ENCODE results near the gene FBXW8. TPM values are rescaled to one million over a fixed set of nuclear protein-coding genes. Genes with fewer than 3 reads are reported as not detected.

Gene FBXW8
- polyA plus RNA-seq, 3 donors: 2.0 to 5.2 (median 2.7) TPM

- no peak overlapping the region for H3K4me2 ChIP-seq (replicated peaks; ENCODE audit: extremely low read depth, low read length, poor library complexity, severe bottlenecking)
- no peaks in the 10 kb centered on the region for H3K79me2 ChIP-seq (ENCODE audit: insufficient read depth, low read length)
- H3K4me3 ChIP-seq (replicated peaks in 1 of 3; ENCODE audit: low read depth in 2 of 3, low read length in 3 of 3): no peak overlapping the region
- no peak overlapping the region for H3K27ac ChIP-seq (ENCODE audit: low read depth in 1 of 2, low read length in 2 of 2)
- Mint-ChIP-seq H3K4me1 (no peaks in the 10 kb centered on the region), H3K36me3 (peaks cover 0 to 3% of the 10 kb centered on the region in 2 donors), H3K9me3 (peaks cover 0 to 13% (median 8%) of the 10 kb centered on the region in 7 donors), H3K27me3 (ENCODE audit: low read depth in 3 of 3) (peaks cover 12 to 34% (median 30%) of the 10 kb centered on the region in 3 donors), H3K4me3 (no peak overlapping the region), H3K27ac (no peak overlapping the region)
- H3K4me1 ChIP-seq (ENCODE audit: control insufficient read depth in 1 of 2, insufficient read depth in 2 of 2, low read length in 2 of 2): no peaks in the 10 kb centered on the region
- no peak overlapping the region for H3K9ac ChIP-seq (ENCODE audit: insufficient read depth, low read length, poor library complexity, severe bottlenecking)
- intact Hi-C loops (cut with micrococcal nuclease): no loop called here
- peaks cover 5 to 11% of the 10 kb centered on the region in 2 donors for H3K9me3 ChIP-seq (replicated peaks in 1 of 2; ENCODE audit: control insufficient read depth in 1 of 2, insufficient read depth in 1 of 2, low read length in 2 of 2)
- H3K27me3 ChIP-seq (ENCODE audit: control insufficient read depth in 2 of 2, insufficient read depth in 2 of 2, low read length in 2 of 2): peaks cover 3 to 6% of the 10 kb centered on the region in 2 donors
- no peak for DNase-seq
- no peak overlapping the region for H2AFZ ChIP-seq (ENCODE audit: insufficient read depth, low read depth, low read length, poor library complexity, severe bottlenecking)
- H3K36me3 ChIP-seq (replicated peaks in 1 of 2; ENCODE audit: control insufficient read depth in 1 of 2, insufficient read depth in 2 of 2, low read length in 2 of 2): no peaks in the 10 kb centered on the region
- no peaks in the 10 kb centered on the region for H4K20me1 ChIP-seq (ENCODE audit: insufficient read depth, low read length)
- TF ChIP-seq, protein P1, sequence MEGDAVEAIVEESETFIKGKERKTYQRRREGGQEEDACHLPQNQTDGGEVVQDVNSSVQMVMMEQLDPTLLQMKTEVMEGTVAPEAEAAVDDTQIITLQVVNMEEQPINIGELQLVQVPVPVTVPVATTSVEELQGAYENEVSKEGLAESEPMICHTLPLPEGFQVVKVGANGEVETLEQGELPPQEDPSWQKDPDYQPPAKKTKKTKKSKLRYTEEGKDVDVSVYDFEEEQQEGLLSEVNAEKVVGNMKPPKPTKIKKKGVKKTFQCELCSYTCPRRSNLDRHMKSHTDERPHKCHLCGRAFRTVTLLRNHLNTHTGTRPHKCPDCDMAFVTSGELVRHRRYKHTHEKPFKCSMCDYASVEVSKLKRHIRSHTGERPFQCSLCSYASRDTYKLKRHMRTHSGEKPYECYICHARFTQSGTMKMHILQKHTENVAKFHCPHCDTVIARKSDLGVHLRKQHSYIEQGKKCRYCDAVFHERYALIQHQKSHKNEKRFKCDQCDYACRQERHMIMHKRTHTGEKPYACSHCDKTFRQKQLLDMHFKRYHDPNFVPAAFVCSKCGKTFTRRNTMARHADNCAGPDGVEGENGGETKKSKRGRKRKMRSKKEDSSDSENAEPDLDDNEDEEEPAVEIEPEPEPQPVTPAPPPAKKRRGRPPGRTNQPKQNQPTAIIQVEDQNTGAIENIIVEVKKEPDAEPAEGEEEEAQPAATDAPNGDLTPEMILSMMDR (IDR thresholded peaks at IDR 0.05): no peak
- 69% methylated on average over 2 of the region's 4 CpGs for WGBS (ENCODE audit: insufficient coverage)
Measured at GRCh38 chr12:116870306-116870705, 40.4 kb upstream of the FBXW8 start.

DNA sequence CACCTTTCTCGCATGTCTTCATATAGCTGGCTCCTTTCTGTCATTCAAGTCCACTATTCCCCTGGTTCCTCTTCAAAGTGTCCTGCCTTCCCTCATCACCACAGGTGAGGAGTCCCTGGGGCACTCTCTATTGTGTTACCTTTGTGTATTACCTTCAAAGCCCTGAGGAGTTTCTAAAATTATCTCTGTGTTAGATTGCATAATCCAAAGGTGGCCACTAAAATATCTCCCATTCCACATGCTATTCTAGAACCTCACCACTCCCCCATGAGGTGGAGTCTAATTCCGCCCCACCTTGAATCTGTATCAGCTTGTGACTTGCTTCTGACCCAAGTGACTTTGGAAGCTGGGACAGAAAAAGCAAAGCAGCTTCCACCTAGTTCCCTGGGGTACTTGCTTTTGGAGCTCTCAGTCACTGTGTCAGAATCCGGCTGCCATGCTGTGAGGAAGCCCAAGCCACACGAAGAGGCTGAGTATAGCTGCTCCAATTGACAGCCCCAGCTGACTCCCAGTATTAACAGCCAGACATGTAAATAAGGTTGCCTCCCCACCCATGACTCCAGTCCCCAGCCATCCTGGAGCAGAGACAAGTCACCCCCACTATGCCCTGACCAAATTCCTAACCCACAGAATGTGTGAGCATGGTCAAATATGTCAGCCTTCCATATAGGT lies 36.3 kb upstream of the FBXW8 start:
- no peak overlapping the region for H3K4me3 ChIP-seq (replicated peaks in 1 of 3; ENCODE audit: low read depth in 2 of 3, low read length in 3 of 3)
- no peak overlapping the region for H3K4me2 ChIP-seq (replicated peaks; ENCODE audit: extremely low read depth, low read length, poor library complexity, severe bottlenecking)
- H3K36me3 ChIP-seq (replicated peaks in 1 of 2; ENCODE audit: control insufficient read depth in 1 of 2, insufficient read depth in 2 of 2, low read length in 2 of 2): no peaks in the 10 kb centered on the region
- Mint-ChIP-seq H3K4me3 (peak overlapping the region in 1 of 2 donors; percentile 3), H3K27ac (no peak overlapping the region), H3K27me3 (ENCODE audit: low read depth in 3 of 3) (peaks cover 52 to 74% (median 67%) of the 10 kb centered on the region in 3 donors), H3K4me1 (peaks cover 6% of the 10 kb centered on the region), H3K36me3 (peaks cover 0 to 3% of the 10 kb centered on the region in 2 donors), H3K9me3 (peaks cover 0 to 22% (median 17%) of the 10 kb centered on the region in 7 donors)
- H3K4me1 ChIP-seq (ENCODE audit: control insufficient read depth in 1 of 2, insufficient read depth in 2 of 2, low read length in 2 of 2): peaks cover 0 to 11% of the 10 kb centered on the region in 2 donors
- intact Hi-C loops (cut with micrococcal nuclease): no loop called here
- 95% methylated on average over 3 of the region's 4 CpGs for WGBS (ENCODE audit: insufficient coverage)
- no peak overlapping the region for H3K27ac ChIP-seq (ENCODE audit: low read depth in 1 of 2, low read length in 2 of 2)
- H3K27me3 ChIP-seq (ENCODE audit: control insufficient read depth in 2 of 2, insufficient read depth in 2 of 2, low read length in 2 of 2): peaks cover 37 to 44% of the 10 kb centered on the region in 2 donors
- H3K9ac ChIP-seq (ENCODE audit: insufficient read depth, low read length, poor library complexity, severe bottlenecking): no peak overlapping the region
- H2AFZ ChIP-seq (ENCODE audit: insufficient read depth, low read depth, low read length, poor library complexity, severe bottlenecking): no peak overlapping the region
- H3K9me3 ChIP-seq (replicated peaks in 1 of 2; ENCODE audit: control insufficient read depth in 1 of 2, insufficient read depth in 1 of 2, low read length in 2 of 2): peaks cover 5 to 18% of the 10 kb centered on the region in 2 donors
- no peaks in the 10 kb centered on the region for H3K79me2 ChIP-seq (ENCODE audit: insufficient read depth, low read length)
- DNase-seq: no peak
- TF ChIP-seq, protein P1 (IDR thresholded peaks at IDR 0.05): no peak
- H4K20me1 ChIP-seq (ENCODE audit: insufficient read depth, low read length): no peaks in the 10 kb centered on the region

All from CD14-positive monocyte (primary cell).